Measurements from ENCODE around the gene UBE2G1.
"Not testable (repeated sequence)": the region's sequence is repeated elsewhere in the genome, so short reads cannot be mapped to it uniquely, and the experiment has no call there.

UBE2G1 gene

GRCh38 chr17:4301066-4301465, 65.4 kb downstream of the UBE2G1 start:
- no peak for DNase-seq (ENCODE audit: low spot score)

GRCh38 chr17:4297351-4297750, 69.1 kb downstream of the UBE2G1 start:
- no peak for DNase-seq (ENCODE audit: low spot score)

- no peak for DNase-seq (ENCODE audit: low spot score)
These were observed 70.8 kb downstream of the UBE2G1 start for GRCh38 chr17:4295686-4296085.

GRCh38 chr17:4293572-4293971, 72.9 kb downstream of the UBE2G1 start:
- DNase-seq (ENCODE audit: low spot score) = no peak

- no peak for DNase-seq (ENCODE audit: low spot score)
These were observed 78.8 kb downstream of the UBE2G1 start for GRCh38 chr17:4287710-4288109.

- DNase-seq (ENCODE audit: low spot score) = no peak
These were observed 90.0 kb downstream of the UBE2G1 start for GRCh38 chr17:4276514-4276913.

GRCh38 chr17:4272972-4273368, 93.5 kb downstream of the UBE2G1 start:
- DNase-seq (ENCODE audit: low spot score) = no peak

GRCh38 chr17:4272213-4272971, 94.1 kb downstream of the UBE2G1 start:
- no peak for DNase-seq (ENCODE audit: low spot score)

- no peak for DNase-seq (ENCODE audit: low spot score)
These were observed 95.7 kb downstream of the UBE2G1 start for GRCh38 chr17:4270736-4271135.

- DNase-seq (ENCODE audit: low spot score) = no peak
These were observed 96.6 kb downstream of the UBE2G1 start for GRCh38 chr17:4269915-4270314.

- no peak for DNase-seq (ENCODE audit: low spot score)
These were observed 99.1 kb downstream of the UBE2G1 start for GRCh38 chr17:4267402-4267801.

- no peak for DNase-seq (ENCODE audit: low spot score)
These were observed 99.9 kb downstream of the UBE2G1 start for GRCh38 chr17:4266550-4266949.

- DNase-seq (ENCODE audit: low spot score) = peak; percentile 99
These were observed 102.9 kb downstream of the UBE2G1 start, which contains the start of gene ANKFY1 for GRCh38 chr17:4263282-4264215. Gene ANKFY1, minus strand, starts transcription at chr17:4263979. Its CDS starts 38 bp downstream, at chr17:4263941.

GRCh38 chr17:4262703-4263102, 103.8 kb downstream of the UBE2G1 start:
- DNase-seq (ENCODE audit: low spot score) = no peak

GRCh38 chr17:4261452-4261851, 105.0 kb downstream of the UBE2G1 start:
- DNase-seq (ENCODE audit: low spot score) = no peak

GRCh38 chr17:4258867-4259266, 107.6 kb downstream of the UBE2G1 start:
- no peak for DNase-seq (ENCODE audit: low spot score)

- no peak for DNase-seq (ENCODE audit: low spot score)
These were observed 109.5 kb downstream of the UBE2G1 start for GRCh38 chr17:4256952-4257351.

GRCh38 chr17:4255271-4255670, 111.2 kb downstream of the UBE2G1 start:
- not testable (repeated sequence) for DNase-seq (ENCODE audit: low spot score)

- DNase-seq (ENCODE audit: low spot score) = no peak
These were observed 115.6 kb downstream of the UBE2G1 start for GRCh38 chr17:4250887-4251286.

GRCh38 chr17:4249452-4250029, 116.9 kb downstream of the UBE2G1 start:
- DNase-seq (ENCODE audit: low spot score) = peak; percentile 70

- no peak for DNase-seq (ENCODE audit: low spot score)
These were observed 117.8 kb downstream of the UBE2G1 start for GRCh38 chr17:4248504-4249277.

GRCh38 chr17:4247971-4248388, 118.5 kb downstream of the UBE2G1 start:
- DNase-seq (ENCODE audit: low spot score) = no peak

All from AG20443 (cell line).